Measurements from ENCODE around the gene NUDT1. TPM values are rescaled to one million over a fixed set of nuclear protein-coding genes. Genes with fewer than 3 reads are reported as not detected.

Gene NUDT1
- total RNA-seq, 1 experiment from 2014 or later = 47.4 TPM

GRCh38 chr7:2263176-2263575 lies 21.1 kb downstream of the NUDT1 start:
- H3K4me3 ChIP-seq (replicated peaks in 1 of 2; ENCODE audit: low read depth in 1 of 2, low read length in 2 of 2) = no peak overlapping the region
- no peak overlapping the region for H3K9ac ChIP-seq (ENCODE audit: low read length)
- ChIA-PET CTCF (no interaction called here), POLR2A (no interaction called here), RAD21 (ENCODE audit: low non-redundant PET in 1 of 2, low total read pairs in 2 of 2, uncharacterized antibody in 2 of 2, unreplicated experiment in 2 of 2) (no interaction called here)
- H3K9me2 ChIP-seq (ENCODE audit: insufficient read depth) = no peaks in the 10 kb centered on the region
- no peaks in the 10 kb centered on the region for H3K79me2 ChIP-seq (ENCODE audit: insufficient read depth, low read length)
- H3K4me2 ChIP-seq (ENCODE audit: low read length) = no peak overlapping the region
- DNase-seq (ENCODE audit: low read depth, low spot score) (no peak), ATAC-seq (no peak)
- H4K20me1 ChIP-seq (ENCODE audit: insufficient read depth) = no peaks in the 10 kb centered on the region
- H3K9me3 ChIP-seq (ENCODE audit: control insufficient read depth in 1 of 2, insufficient read depth in 1 of 2, low read depth in 1 of 2, low read length in 2 of 2) = no peaks in the 10 kb centered on the region
- H2AFZ ChIP-seq (ENCODE audit: low read depth, low read length, poor library complexity, severe bottlenecking) = no peak overlapping the region
- H3K27ac ChIP-seq (ENCODE audit: low read depth, low read length) = no peak overlapping the region
- TF ChIP-seq EZH2 (IDR thresholded peaks at IDR 0.05) (no peak), POLR2AphosphoS5 (IDR thresholded peaks at IDR 0.05; ENCODE audit: low read depth, low read length) (no peak), ELF1 (IDR thresholded peaks at IDR 0.05; ENCODE audit: borderline replicate concordance, low read depth) (no peak), SRF (IDR thresholded peaks at IDR 0.05; ENCODE audit: low read depth) (no peak), ZBTB33 (IDR thresholded peaks at IDR 0.05; ENCODE audit: extremely low read depth, insufficient replicate concordance, low read length) (no peak), REST (IDR thresholded peaks at IDR 0.05; ENCODE audit: low read depth) (no peak), ATF3 (IDR thresholded peaks at IDR 0.05) (no peak), JUND (IDR thresholded peaks at IDR 0.05) (no peak), POLR2A (IDR thresholded peaks at IDR 0.05; ENCODE audit: borderline replicate concordance, extremely low read depth, insufficient read depth, insufficient read length) (no peak), CBX3 (IDR thresholded peaks at IDR 0.05; ENCODE audit: low read depth) (no peak), CEBPB (IDR thresholded peaks at IDR 0.05; ENCODE audit: low read depth) (no peak), SP1 (IDR thresholded peaks at IDR 0.05; ENCODE audit: low read depth) (no peak), ZNF274 (IDR thresholded peaks at IDR 0.05; ENCODE audit: low read depth, low read length) (no peak), YY1 (IDR thresholded peaks at IDR 0.05; ENCODE audit: extremely low read depth, insufficient replicate concordance, low read depth, low read length) (no peak), MAX (IDR thresholded peaks at IDR 0.05) (no peak), EZH2phosphoT487 (IDR thresholded peaks at IDR 0.05; ENCODE audit: borderline replicate concordance) (no peak), FOSL1 (IDR thresholded peaks at IDR 0.05; ENCODE audit: low read depth) (no peak)
- intact Hi-C loops (cut with micrococcal nuclease) = no loop called here
- peaks cover 0 to 5% of the 10 kb centered on the region in 2 experiments; a peak in 2 of 4 replicates for H3K4me1 ChIP-seq (ENCODE audit: control insufficient read depth in 1 of 2, insufficient read depth in 2 of 2, low read length in 2 of 2)
- no peaks in the 10 kb centered on the region for H3K27me3 ChIP-seq (ENCODE audit: insufficient read depth, low read length)
- no TSS peak for BruUV-seq (replicated peaks)
- H3K36me3 ChIP-seq (ENCODE audit: control insufficient read depth in 1 of 2, insufficient read depth in 2 of 2, low read length in 2 of 2) = no peaks in the 10 kb centered on the region; a peak in 1 of 4 replicates
